AG04450 (cell line): Measurements from ENCODE around the gene KRT34. TPM values are rescaled to one million over a fixed set of nuclear protein-coding genes. Genes with fewer than 3 reads are reported as not detected.
"Not testable (repeated sequence)": the region's sequence is repeated elsewhere in the genome, so short reads cannot be mapped to it uniquely, and the experiment has no call there.

Experiments used
- CTCF ChIA-PET: fragments of 300-600, 350-600 bp; formaldehyde crosslinking; extraction: SDS; loops from one replicate; lab custom pipeline; 2022; ENCODE audit warnings: antibody characterized with exemption, inconsistent platforms; lab: Charles Lee
- POLR2A ChIA-PET: fragments of 350-600 bp; formaldehyde crosslinking; extraction: SDS; loops from one replicate; lab custom pipeline; 2021; ENCODE audit warnings: antibody characterized with exemption, inconsistent platforms; lab: Yijun Ruan, JAX
- DNase-seq: peaks from one replicate; pipeline ENCODE4 v3.0.0-alpha.2; 2011; ENCODE audit warnings: low read depth, low spot score
- H3K27ac ChIP-seq: one replicate; pipeline ENCODE4 v1.5.1; 2012; ENCODE audit warnings: low read depth, low read length, control low read depth
- H3K27me3 ChIP-seq: one replicate; pipeline ENCODE4 v1.6.0; 2012; ENCODE audit warnings: low read length; ENCODE audit not compliant: control insufficient read depth, insufficient read depth
- H3K4me3 ChIP-seq: 2 replicates; pipeline ENCODE4 v1.5.1; 2011; ENCODE audit warnings: mild to moderate bottlenecking, low read depth, low read length, control low read depth
- H3K9me3 ChIP-seq: 2 replicates; pipeline ENCODE4 v1.5.1; 2012; ENCODE audit warnings: low read length; ENCODE audit not compliant: control insufficient read depth, insufficient read depth
- polyA plus RNA-seq: library from polyadenylated mRNA; depleted of rRNA; stranded (reverse); fragments of >200 nt; gene quantifications from 2 replicates; pipeline ENCODE4 v1.2.3, GENCODE V29; 2011
- TF ChIP-seq, protein P1 (sequence below): IDR thresholded peaks from 2 replicates; pipeline ENCODE4 v1.5.1; 2011; ENCODE audit warnings: low read depth, low read length, control low read depth, inconsistent platforms

KRT34 gene
- polyA plus RNA-seq, 1 experiment: 0.27 TPM

DNA sequence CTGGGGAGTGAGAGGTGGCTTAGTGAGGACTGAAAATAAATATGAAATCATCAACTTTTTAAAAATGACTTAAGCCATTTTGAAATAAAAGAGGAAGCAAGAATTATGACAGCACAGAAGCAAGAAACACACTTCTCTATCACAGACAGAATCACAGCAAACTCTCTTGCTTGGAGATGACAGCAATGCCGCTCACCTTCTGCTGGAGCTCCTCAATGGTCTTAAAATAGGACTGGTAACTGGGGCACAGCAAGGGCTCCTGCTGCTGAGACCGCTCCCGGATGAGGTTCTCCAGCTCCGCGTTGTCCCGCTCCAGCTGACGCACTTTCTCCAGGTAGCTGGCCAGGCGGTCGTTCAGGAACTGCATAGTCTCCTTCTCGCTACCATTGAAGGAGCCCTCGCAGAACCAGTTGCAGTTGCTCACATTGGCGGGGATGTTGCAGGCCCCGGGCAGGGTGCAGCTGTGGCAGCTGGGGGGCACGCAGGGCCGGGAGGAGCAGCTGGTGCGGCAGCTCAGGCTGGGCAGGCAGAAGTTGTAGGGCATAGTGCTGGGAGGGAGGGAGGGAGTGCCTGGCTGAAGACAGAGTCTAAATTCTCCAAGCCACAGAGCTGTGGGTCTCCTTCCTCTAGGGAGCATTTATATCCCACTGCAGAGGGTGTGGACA lies 15.0 kb upstream of the KRT34 start, which contains the start of gene KRT31:
TSS of gene KRT31 (minus strand) at position 613 of the 665 bp plus-strand sequence. CDS start at position 544, 69 bp downstream.
- Histone ChIP-seq H3K27ac (no peak within 1 kb of the TSS), H3K27me3 (no peaks in the 10 kb centered on the region), H3K9me3 (no peaks in the 10 kb centered on the region), H3K4me3 (no peak within 1 kb of the TSS)
- DNase-seq: no peak
- CTCF ChIA-PET: no interaction called here
- POLR2A ChIA-PET: no interaction called here
- TF ChIP-seq, protein P1, sequence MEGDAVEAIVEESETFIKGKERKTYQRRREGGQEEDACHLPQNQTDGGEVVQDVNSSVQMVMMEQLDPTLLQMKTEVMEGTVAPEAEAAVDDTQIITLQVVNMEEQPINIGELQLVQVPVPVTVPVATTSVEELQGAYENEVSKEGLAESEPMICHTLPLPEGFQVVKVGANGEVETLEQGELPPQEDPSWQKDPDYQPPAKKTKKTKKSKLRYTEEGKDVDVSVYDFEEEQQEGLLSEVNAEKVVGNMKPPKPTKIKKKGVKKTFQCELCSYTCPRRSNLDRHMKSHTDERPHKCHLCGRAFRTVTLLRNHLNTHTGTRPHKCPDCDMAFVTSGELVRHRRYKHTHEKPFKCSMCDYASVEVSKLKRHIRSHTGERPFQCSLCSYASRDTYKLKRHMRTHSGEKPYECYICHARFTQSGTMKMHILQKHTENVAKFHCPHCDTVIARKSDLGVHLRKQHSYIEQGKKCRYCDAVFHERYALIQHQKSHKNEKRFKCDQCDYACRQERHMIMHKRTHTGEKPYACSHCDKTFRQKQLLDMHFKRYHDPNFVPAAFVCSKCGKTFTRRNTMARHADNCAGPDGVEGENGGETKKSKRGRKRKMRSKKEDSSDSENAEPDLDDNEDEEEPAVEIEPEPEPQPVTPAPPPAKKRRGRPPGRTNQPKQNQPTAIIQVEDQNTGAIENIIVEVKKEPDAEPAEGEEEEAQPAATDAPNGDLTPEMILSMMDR: no peak

DNA sequence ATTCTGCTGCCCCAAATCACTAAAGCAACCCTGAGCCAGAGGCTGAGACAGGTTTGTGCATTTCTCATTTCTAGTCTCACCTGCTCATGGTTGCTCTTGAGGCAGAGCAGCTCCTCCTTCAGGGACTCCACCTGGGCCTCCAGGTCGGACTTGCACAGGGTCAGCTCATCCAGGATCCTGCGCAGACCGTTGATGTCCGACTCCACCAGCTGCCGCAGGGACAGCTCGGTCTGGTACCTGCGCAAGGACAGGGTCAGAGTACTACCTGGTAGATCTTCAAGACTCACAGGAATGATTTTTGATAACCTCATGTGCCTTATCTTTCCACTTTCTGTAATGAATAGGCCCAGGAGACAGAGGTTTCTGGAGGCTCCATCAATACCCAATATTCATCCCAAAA lies 14.2 kb upstream of the KRT34 start:
- Histone ChIP-seq H3K27me3 (no peaks in the 10 kb centered on the region), H3K9me3 (no peaks in the 10 kb centered on the region), H3K27ac (no peak overlapping the region), H3K4me3 (no peak overlapping the region)
- TF ChIP-seq, protein P1: no peak
- CTCF ChIA-PET: no interaction called here
- POLR2A ChIA-PET: interaction anchor here (0.7 kb wide), 1 partner anchor 16 kb away, joined by 3 read pairs; no protein-coding TSS in a partner anchor
- no peak for DNase-seq

DNA sequence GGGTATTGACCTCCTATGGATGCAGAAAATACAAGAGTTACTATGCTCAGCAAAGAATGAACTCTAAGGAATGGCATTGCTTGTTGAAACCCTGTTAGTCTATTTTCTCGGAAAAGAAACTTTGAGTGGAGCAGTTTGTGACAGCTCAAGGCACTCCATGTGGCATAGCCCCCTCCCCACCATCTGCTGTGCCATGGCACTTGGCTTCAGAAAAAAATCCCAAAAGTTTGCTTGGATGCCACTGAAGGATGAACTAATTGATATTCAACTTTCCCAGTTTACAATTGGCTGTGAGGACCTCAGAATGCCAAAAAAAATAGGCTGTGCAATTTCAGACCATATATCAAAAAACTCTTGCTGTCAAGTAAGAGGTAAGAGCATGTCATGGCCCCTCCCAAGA lies 13.5 kb upstream of the KRT34 start:
- DNase-seq: no peak
- ChIA-PET POLR2A (interaction anchor here (0.7 kb wide), 1 partner anchor 15 kb away, joined by 3 read pairs; no protein-coding TSS in a partner anchor), CTCF (no interaction called here)
- TF ChIP-seq, protein P1: no peak
- H3K27ac ChIP-seq: no peak overlapping the region
- no peaks in the 10 kb centered on the region for H3K27me3 ChIP-seq
- H3K4me3 ChIP-seq: no peak overlapping the region
- no peaks in the 10 kb centered on the region for H3K9me3 ChIP-seq

DNA sequence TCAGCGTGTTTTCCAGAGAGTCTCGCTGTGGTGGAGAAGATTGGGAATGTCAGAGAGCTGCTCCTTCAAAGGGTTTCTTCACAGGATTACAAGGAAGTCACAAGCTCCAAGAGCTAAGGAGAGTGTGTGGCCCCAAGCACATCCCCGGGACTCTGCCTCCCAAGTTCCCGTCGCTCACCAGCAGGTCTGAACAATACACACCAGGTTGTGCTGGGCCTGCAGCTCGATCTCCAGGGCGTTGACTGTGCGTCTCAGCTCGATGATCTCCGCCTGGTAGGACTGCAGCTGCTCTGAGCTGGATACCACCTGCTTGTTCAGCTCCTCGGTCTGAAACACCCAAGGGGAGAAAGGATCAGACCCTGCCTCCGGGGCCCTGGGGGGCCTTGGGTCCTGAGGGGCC lies 12.9 kb upstream of the KRT34 start:
- CTCF ChIA-PET: interaction anchor here (0.6 kb wide), 1 partner anchor 8 kb away, joined by 3 read pairs; no protein-coding TSS in a partner anchor
- H3K9me3 ChIP-seq, H3K4me3 ChIP-seq, H3K27me3 ChIP-seq, H3K27ac ChIP-seq, POLR2A ChIA-PET, DNase-seq: not testable (repeated sequence)

DNA sequence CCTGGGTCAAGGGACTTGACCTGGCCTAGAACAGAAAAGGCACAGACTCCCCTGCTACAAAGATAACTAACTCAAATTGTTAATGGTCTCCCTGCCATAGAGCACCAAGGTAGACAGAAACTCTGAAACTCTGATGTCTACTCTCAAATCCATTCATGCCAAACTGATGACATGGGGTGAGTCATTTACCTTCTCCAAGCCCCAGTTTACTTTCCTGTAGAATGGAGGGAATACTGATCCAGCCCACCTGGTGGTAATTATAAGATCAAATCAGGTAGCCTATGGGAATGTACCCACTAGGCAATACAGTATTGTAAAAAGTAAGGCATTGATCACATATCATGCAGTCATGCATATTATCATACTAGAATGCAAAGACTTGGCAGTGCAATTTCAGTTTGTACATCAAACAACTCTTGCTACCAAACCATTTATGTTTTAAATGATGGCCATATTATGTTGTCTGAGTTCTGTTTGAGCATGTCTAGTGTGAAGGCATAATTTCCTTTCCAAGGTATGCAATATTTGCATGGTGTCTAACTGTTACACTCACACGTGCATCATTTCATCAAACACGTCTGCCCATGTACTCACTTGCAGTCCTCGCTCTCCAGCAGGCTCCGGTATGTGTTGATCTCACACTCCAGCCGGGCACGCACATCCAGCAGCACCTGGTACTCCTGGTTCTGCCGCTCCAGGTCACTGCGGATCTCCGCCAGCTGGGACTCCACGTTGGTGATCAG lies 12.3 kb upstream of the KRT34 start:
- no peaks in the 10 kb centered on the region for H3K27me3 ChIP-seq
- POLR2A ChIA-PET: no interaction called here
- H3K4me3 ChIP-seq: no peak overlapping the region
- CTCF ChIA-PET: interaction anchor here (0.6 kb wide), 1 partner anchor 9 kb away, joined by 3 read pairs; no protein-coding TSS in a partner anchor
- H3K9me3 ChIP-seq: no peaks in the 10 kb centered on the region
- TF ChIP-seq, protein P1: no peak
- no peak overlapping the region for H3K27ac ChIP-seq
- no peak for DNase-seq
